ENCODE measurements around the gene ISY1. TPM values are rescaled to one million over a fixed set of nuclear protein-coding genes. Genes with fewer than 3 reads are reported as not detected.

ISY1 gene
- total RNA-seq, 1 donor from 2014 or later: 30.3 TPM

GRCh38 chr3:129082026-129082425, 78.8 kb downstream of the ISY1 start:
- DNase-seq: no peak
- Histone ChIP-seq H3K4me1 (peaks cover 9% of the 10 kb centered on the region), H3K36me3 (no peaks in the 10 kb centered on the region), H3K4me3 (no peak overlapping the region), H3K27me3 (no peaks in the 10 kb centered on the region), H3K9me3 (no peaks in the 10 kb centered on the region), H3K27ac (no peak overlapping the region)
- no peak for TF ChIP-seq CTCF (IDR thresholded peaks at IDR 0.05)
- intact Hi-C loops (cut with DNase I): no loop called here
- no peak for ATAC-seq

- H3K4me1 ChIP-seq: peaks cover 5% of the 10 kb centered on the region
- DNase-seq (no peak), ATAC-seq (no peak)
- no peak overlapping the region for H3K4me3 ChIP-seq
- H3K9me3 ChIP-seq: no peaks in the 10 kb centered on the region
- no peaks in the 10 kb centered on the region for H3K36me3 ChIP-seq
- no peak for TF ChIP-seq CTCF (IDR thresholded peaks at IDR 0.05)
- no peak overlapping the region for H3K27ac ChIP-seq
- intact Hi-C loops (cut with DNase I): no loop called here
- no peaks in the 10 kb centered on the region for H3K27me3 ChIP-seq
These were observed 79.4 kb downstream of the ISY1 start for GRCh38 chr3:129081503-129081902.

- TF ChIP-seq CTCF (IDR thresholded peaks at IDR 0.05): no peak
- no peak for DNase-seq
- H3K4me1 ChIP-seq: peaks cover 5% of the 10 kb centered on the region
- no peak overlapping the region for H3K27ac ChIP-seq
- no peak overlapping the region for H3K4me3 ChIP-seq
- H3K27me3 ChIP-seq: no peaks in the 10 kb centered on the region
- ATAC-seq: no peak
- intact Hi-C loops (cut with DNase I): no loop called here
- no peaks in the 10 kb centered on the region for H3K36me3 ChIP-seq
- H3K9me3 ChIP-seq: no peaks in the 10 kb centered on the region
These were observed 82.4 kb downstream of the ISY1 start for GRCh38 chr3:129078510-129078909.

Other genes starting within 250 kb of the ISY1 start
- gene CFAP92, start 167.0 kb downstream of the ISY1 start, total RNA-seq: 1.9 TPM
- 17.2 TPM for gene EFCC1, start 159.8 kb downstream of the ISY1 start, total RNA-seq
- 1.2 TPM for gene GP9, start 100.3 kb downstream of the ISY1 start, total RNA-seq
- gene RAB43, start 39.3 kb downstream of the ISY1 start, total RNA-seq: 38.9 TPM
- gene CNBP, start 22.8 kb upstream of the ISY1 start, total RNA-seq: 314 TPM
- gene COPG1, start 88.5 kb upstream of the ISY1 start, total RNA-seq: 149 TPM
- 34.8 TPM for gene HMCES, start 117.8 kb upstream of the ISY1 start, total RNA-seq

Measured in upper lobe of right lung (tissue), 1 donor.